Kidney epithelial cell (primary cell): Measurements from ENCODE around the gene NOP16. TPM values are rescaled to one million over a fixed set of nuclear protein-coding genes. Genes with fewer than 3 reads are reported as not detected.

Experiments
- DNase-seq: peaks from one replicate; pipeline ENCODE4 v3.0.0-alpha.2; 2010; ENCODE audit warnings: low read depth
- H3K27me3 ChIP-seq: 2 replicates; pipeline ENCODE4 v1.6.0; 2011; ENCODE audit warnings: low read length; ENCODE audit not compliant: control insufficient read depth, insufficient read depth
- H3K36me3 ChIP-seq: 2 replicates; pipeline ENCODE4 v1.5.1; 2011; ENCODE audit warnings: low read length; ENCODE audit not compliant: control insufficient read depth, insufficient read depth
- H3K4me3 ChIP-seq: 2 replicates; pipeline ENCODE4 v1.5.1; 2011; ENCODE audit warnings: low read depth, mild to moderate bottlenecking, control low read depth, low read length
- CTCF ChIP-seq: IDR thresholded peaks from 2 replicates; pipeline ENCODE4 v1.5.1; 2011; ENCODE audit warnings: mild to moderate bottlenecking, moderate library complexity, low read length, control low read depth, inconsistent platforms; ENCODE audit not compliant: insufficient read depth, poor library complexity, severe bottlenecking
- total RNA-seq: library from RNA; depleted of rRNA; stranded (reverse); fragments of >200 nt; gene quantifications from 2 replicates; pipeline ENCODE4 v1.2.3, GENCODE V29; 2015

NOP16 gene
- total RNA-seq, 1 donor from 2014 or later = 17.8 TPM

DNA sequence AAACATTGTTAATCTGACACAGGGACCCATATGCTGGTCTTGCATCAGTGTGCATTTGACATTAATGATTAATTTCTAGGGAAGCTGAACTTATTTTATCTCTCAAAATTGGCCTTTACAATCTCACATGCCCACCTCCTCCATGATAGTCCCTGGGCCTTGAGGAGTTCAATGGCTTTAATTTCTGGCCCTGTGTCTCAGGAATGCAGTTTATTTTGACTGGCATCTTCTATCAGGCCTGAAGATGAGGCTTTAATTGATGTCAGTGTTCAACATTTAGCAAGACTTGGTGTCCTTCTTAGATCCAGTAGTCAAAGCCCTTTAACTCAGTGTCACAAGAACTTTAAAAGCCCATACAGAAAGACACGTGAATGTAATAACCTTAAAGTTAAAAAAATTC is 38.5 kb upstream of the NOP16 start:
- H3K27me3 ChIP-seq = no peaks in the 10 kb centered on the region
- no peak for TF ChIP-seq CTCF
- DNase-seq = no peak
- no peaks in the 10 kb centered on the region for H3K36me3 ChIP-seq
- no peak overlapping the region for H3K4me3 ChIP-seq

- no peak for DNase-seq
- TF ChIP-seq CTCF = no peak
- Histone ChIP-seq H3K4me3 (no peak overlapping the region), H3K36me3 (no peaks in the 10 kb centered on the region), H3K27me3 (no peaks in the 10 kb centered on the region)
Measured at GRCh38 chr5:176425791-176426190, 37.4 kb upstream of the NOP16 start.

DNA sequence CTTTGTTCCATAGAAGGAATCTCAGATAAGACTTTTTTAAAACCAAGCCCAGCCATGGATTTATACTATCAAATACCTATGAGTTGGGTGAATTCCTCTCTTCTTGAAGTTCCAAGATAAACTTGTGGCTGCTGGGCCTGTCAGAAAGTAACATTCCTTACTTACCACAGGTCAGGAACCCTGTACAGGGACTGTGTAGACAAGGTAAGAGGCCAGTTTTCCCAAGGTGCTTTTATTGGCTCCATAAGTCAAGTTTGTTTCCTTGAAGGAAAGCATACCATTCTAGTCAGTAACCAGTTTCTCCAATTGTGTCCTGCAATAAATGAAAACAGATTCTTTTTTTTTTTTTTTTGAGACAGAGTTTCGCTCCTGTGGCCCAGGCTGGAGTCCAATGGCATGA is 36.7 kb upstream of the NOP16 start:
- no peaks in the 10 kb centered on the region for H3K36me3 ChIP-seq
- TF ChIP-seq CTCF = no peak
- DNase-seq = no peak
- no peaks in the 10 kb centered on the region for H3K27me3 ChIP-seq
- no peak overlapping the region for H3K4me3 ChIP-seq

GRCh38 chr5:176424181-176424580 is 35.8 kb upstream of the NOP16 start:
- DNase-seq = no peak
- Histone ChIP-seq H3K27me3 (no peaks in the 10 kb centered on the region), H3K36me3 (no peaks in the 10 kb centered on the region), H3K4me3 (no peak overlapping the region)
- TF ChIP-seq CTCF = no peak

DNA sequence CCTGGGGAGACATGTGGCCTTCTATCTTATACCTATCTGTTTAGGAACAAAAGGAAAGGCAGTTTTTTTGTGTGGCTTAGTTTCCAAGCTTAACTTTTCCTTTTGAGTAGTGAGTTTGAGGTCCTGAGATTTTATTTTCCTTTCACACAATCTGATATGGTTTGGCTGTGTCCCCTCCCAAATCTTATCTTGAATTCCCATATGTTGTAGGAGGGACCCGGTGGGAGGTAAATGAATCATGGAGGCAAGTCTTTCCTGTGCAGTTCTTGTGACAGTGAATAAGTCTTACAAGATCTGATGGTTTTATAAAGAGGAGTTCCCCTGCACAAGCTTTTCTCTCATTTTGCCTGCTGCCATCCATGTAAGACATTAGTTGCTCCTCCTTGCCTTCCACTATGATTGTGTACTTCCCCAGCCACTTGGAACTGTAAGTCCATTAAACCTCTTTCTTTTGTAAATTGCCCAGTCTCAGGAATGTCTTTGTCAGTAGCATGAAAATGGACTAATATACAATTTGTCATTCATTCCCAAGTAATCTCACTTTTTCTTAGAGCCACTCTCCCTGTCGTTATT is 32.7 kb upstream of the NOP16 start:
- no peaks in the 10 kb centered on the region for H3K36me3 ChIP-seq
- no peak overlapping the region for H3K4me3 ChIP-seq
- no peaks in the 10 kb centered on the region for H3K27me3 ChIP-seq
- no peak for DNase-seq
- TF ChIP-seq CTCF = no peak

- Histone ChIP-seq H3K36me3 (no peaks in the 10 kb centered on the region), H3K4me3 (no peak overlapping the region), H3K27me3 (no peaks in the 10 kb centered on the region)
- no peak for TF ChIP-seq CTCF
- DNase-seq = no peak
Measured at GRCh38 chr5:176420086-176420485, 31.7 kb upstream of the NOP16 start.
